ENCODE results near the gene ATP6V1B1.
"Not testable (repeated sequence)": the region's sequence is repeated elsewhere in the genome, so short reads cannot be mapped to it uniquely, and the experiment has no call there.

The ATP6V1B1 gene

GRCh38 chr2:71006955-71007799 lies 71.5 kb downstream of the ATP6V1B1 start:
- H3K27ac ChIP-seq (ENCODE audit: low read length), result no peak overlapping the region
- H3K4me3 ChIP-seq (ENCODE audit: low read depth in 1 of 2, low read length in 2 of 2), result no peak overlapping the region
- H3K4me1 ChIP-seq (ENCODE audit: control insufficient read depth in 1 of 2, insufficient read depth in 2 of 2, low read length in 2 of 2), result no peaks in the 10 kb centered on the region
- no peaks in the 10 kb centered on the region for H3K36me3 ChIP-seq (ENCODE audit: control insufficient read depth in 1 of 2, insufficient read depth in 2 of 2, low read length in 2 of 2)
- H3K27me3 ChIP-seq (ENCODE audit: low read depth, low read length), result no peaks in the 10 kb centered on the region
- H3K9me3 ChIP-seq (ENCODE audit: control insufficient read depth in 1 of 2, low read length in 2 of 2), result no peaks in the 10 kb centered on the region

- H3K36me3 ChIP-seq (ENCODE audit: control insufficient read depth in 1 of 2, insufficient read depth in 2 of 2, low read length in 2 of 2), result no peaks in the 10 kb centered on the region
- H3K4me1 ChIP-seq (ENCODE audit: control insufficient read depth in 1 of 2, insufficient read depth in 2 of 2, low read length in 2 of 2), result no peaks in the 10 kb centered on the region
- H3K4me3 ChIP-seq (ENCODE audit: low read depth in 1 of 2, low read length in 2 of 2), result no peak overlapping the region
- H3K27me3 ChIP-seq (ENCODE audit: low read depth, low read length), result no peaks in the 10 kb centered on the region
- H3K27ac ChIP-seq (ENCODE audit: low read length), result no peak overlapping the region
- H3K9me3 ChIP-seq (ENCODE audit: control insufficient read depth in 1 of 2, low read length in 2 of 2), result no peaks in the 10 kb centered on the region
These were observed 72.6 kb downstream of the ATP6V1B1 start for GRCh38 chr2:71008342-71008741.

- not testable (repeated sequence) for H3K36me3 ChIP-seq (ENCODE audit: control insufficient read depth in 1 of 2, insufficient read depth in 2 of 2, low read length in 2 of 2); H3K27ac ChIP-seq (ENCODE audit: low read length); H3K4me3 ChIP-seq (ENCODE audit: low read depth in 1 of 2, low read length in 2 of 2); H3K9me3 ChIP-seq (ENCODE audit: control insufficient read depth in 1 of 2, low read length in 2 of 2); H3K27me3 ChIP-seq (ENCODE audit: low read depth, low read length); H3K4me1 ChIP-seq (ENCODE audit: control insufficient read depth in 1 of 2, insufficient read depth in 2 of 2, low read length in 2 of 2)
These were observed 76.1 kb downstream of the ATP6V1B1 start for GRCh38 chr2:71011786-71012185.

Measured in muscle layer of duodenum (tissue), 2 donors.